PFSK-1 (cell line): ENCODE measurements around the gene ARHGEF33.

Experiments
- FOXP2 ChIP-seq: optimal IDR thresholded peaks from 2 replicates; pipeline ENCODE3; 2011; ENCODE audit warnings: borderline replicate concordance, control low read depth, inconsistent platforms; ENCODE audit not compliant: insufficient read depth; ENCODE audit errors: extremely low read length, extremely low read depth
- POLR2AphosphoS5 ChIP-seq: IDR thresholded peaks from 2 replicates; pipeline ENCODE4 v1.6.1; 2012; ENCODE audit warnings: low read depth, mild to moderate bottlenecking, control low read depth, low read length, moderate library complexity
- REST ChIP-seq, 2 experiments: IDR thresholded peaks; 2 replicates each; pipeline versions ENCODE4 v1.6.1 to v1.8.0; 2011 to 2012; ENCODE audit warnings: low read depth in 2 of 2, low read length in 2 of 2, control low read depth in 1 of 2, inconsistent platforms in 1 of 2, mild to moderate bottlenecking in 1 of 2, moderate library complexity in 1 of 2; ENCODE audit not compliant: insufficient read depth in 1 of 2
- SIN3A ChIP-seq: IDR thresholded peaks from 2 replicates; pipeline ENCODE4 v1.6.1; 2012; ENCODE audit warnings: mild to moderate bottlenecking, low read length, moderate library complexity, borderline replicate concordance; ENCODE audit not compliant: insufficient read depth
- TAF1 ChIP-seq: IDR thresholded peaks from 2 replicates; pipeline ENCODE4 v1.6.1; 2012; ENCODE audit warnings: low read length, control low read depth, borderline replicate concordance; ENCODE audit not compliant: insufficient read depth

- TF ChIP-seq POLR2AphosphoS5 (no peak), REST (IDR thresholded peaks at IDR 0.05; ENCODE audit: insufficient read depth in 1 of 2, low read depth in 2 of 2, low read length in 2 of 2) (no peak), SIN3A (no peak), TAF1 (no peak), FOXP2 (no peak)
These were observed 17.6 kb downstream of the ARHGEF33 start for GRCh38 chr2:38907242-38907641.
